GM18870 (cell line): ENCODE data around the gene XRN1.

Source experiments
- ATAC-seq: cut with Tn5 transposase; IDR thresholded peaks from one replicate; pipeline ENCODE4 v1.9.1; 2021; ENCODE audit warnings: moderate library complexity; ENCODE audit not compliant: unreplicated experiment

The XRN1 gene

DNA sequence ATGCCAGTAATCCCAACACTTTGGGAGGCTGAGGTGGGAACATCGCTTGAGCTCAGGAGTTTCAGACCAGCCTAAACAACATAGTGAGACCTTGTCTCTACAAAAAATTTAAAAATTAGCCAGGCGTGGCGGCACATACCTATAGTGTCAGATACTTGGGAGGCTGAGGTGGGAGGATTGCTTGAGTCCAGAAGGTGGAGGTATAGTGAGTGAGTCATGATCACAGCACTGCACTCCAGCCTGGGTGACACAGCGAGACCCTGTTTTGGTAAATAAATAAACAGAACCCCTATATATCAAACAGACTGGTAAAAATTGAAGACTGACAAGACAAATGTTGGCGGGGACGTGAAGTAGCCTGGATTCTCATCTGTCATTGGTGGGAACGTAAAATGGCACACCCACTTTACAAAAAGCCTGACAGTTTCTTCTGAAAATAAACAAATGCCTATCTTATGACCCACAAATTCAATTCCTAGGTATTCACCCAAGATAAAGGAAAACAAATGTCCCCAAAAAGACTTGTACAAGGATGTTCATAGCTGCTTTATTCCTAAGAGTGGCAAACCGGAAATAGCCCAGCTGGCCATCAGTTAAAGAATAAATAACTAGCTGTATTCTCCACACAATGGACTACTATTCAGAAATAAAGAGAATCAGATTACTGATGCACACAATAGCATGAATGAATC, 175.5 kb downstream of the XRN1 start:
- ATAC-seq, result no peak

GRCh38 chr3:142270407-142270806, 177.4 kb downstream of the XRN1 start:
- ATAC-seq, result no peak

DNA sequence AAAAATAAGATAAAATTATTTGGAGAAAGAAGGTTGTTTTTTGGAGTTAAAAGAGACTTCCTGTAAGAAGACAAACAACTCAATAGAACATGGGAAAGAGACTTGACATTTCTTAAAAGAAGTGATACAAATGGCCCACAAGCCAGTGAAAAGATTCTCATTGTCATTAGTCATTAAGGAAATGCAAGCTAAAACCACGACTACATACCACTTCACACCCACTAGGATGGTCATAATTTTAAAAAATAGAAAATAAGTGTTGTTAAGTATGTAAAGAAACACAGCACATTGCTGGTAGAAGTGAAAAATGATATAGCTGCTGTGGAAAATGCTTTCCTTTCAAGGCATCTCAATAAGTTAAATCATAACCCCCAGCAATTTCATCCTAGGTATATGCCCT, 178.1 kb downstream of the XRN1 start:
- ATAC-seq, result no peak

DNA sequence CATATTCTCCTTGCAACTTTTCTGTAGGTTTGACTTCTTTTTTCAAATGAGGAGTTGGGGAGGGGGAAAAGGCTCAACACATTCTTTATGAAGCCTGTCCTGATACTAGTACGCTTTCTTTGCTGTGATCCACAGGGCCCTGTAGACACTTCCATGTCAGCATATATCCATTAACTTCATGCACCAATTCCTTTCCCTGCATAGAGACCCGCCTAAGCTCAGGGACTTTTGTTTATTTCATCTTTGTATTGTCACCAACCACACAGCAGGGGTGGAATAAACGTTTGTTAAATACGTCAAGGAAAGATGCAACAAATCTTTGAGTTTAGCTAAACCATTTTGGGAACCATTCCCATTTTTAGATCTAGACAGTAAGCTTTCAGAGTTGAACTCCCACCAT, 179.4 kb downstream of the XRN1 start:
- no peak for ATAC-seq

DNA sequence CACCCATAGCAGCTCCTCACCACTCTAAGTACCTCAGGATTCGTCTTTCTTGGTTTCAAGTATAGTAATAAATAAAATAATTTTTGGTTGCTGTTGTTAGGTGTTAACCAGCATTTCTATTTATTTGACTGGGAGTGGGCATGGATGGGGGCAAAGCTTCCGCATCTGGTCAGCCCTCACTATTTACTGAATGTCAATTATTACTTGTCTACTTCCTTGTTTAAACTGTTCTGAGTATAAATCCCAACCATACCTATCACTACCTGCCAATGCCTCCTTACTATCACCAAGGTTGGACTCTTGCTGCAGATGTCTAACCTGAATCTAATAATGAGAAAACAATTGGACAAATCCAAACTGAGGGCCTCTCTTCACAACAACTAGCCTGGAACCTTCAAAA, 180.6 kb downstream of the XRN1 start:
- no peak for ATAC-seq

- ATAC-seq, result no peak
Measured at GRCh38 chr3:142263112-142263511, 184.7 kb downstream of the XRN1 start.

GRCh38 chr3:142259359-142259758, 188.5 kb downstream of the XRN1 start:
- no peak for ATAC-seq

DNA sequence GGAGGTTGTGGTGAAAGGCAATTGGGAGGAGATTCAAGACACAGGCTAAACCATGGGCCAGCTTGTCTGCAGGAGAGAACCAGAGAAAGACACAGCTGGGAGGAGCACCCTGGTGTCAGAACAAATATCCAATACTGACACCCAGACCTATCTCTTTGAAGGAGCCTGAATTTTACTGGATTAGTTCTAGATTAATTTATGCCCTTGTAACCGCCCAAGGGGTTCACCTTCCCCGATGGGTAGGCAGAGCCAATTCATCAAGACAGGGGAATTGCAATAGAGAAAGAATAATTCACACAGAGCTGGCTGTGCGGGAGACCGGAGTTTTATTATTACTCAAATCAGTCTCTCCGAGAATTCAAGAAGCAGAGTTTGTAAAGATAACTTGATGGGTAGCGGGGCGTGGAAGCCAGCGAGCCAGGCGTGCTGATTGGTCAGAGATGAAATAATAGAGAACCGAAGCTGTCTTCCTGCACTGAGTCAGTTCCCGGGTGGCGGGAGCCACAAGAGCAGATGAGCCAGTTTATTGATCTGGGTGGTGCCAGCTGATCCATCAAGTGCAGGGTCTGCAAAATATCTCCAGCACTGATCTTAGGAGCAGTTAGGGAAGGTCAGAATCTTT, 191.0 kb downstream of the XRN1 start:
- no peak for ATAC-seq
